Coronary artery (tissue), 2 donors: Measurements from ENCODE around the gene RNH1.

Source experiments
- DNase-seq: peaks from one replicate; pipeline ENCODE4 v3.0.0-alpha.2; 2017; ENCODE audit warnings: low spot score
- H3K27ac ChIP-seq, 2 donors: fragments of 200-600 bp; sonication (generic); one replicate each; pipeline ENCODE4 v1.5.1; 2016 to 2019
- H3K4me3 ChIP-seq: fragments of 200-600 bp; sonication (generic); 2 replicates; pipeline ENCODE4 v1.5.1; 2016; ENCODE audit warnings: mild to moderate bottlenecking, moderate library complexity
- TF ChIP-seq, protein P1 (sequence below): fragments of 200-600 bp; sonication (generic); IDR thresholded peaks from one replicate; pipeline ENCODE4 v1.5.1; 2019; ENCODE audit warnings: antibody characterized with exemption

RNH1 gene

DNA sequence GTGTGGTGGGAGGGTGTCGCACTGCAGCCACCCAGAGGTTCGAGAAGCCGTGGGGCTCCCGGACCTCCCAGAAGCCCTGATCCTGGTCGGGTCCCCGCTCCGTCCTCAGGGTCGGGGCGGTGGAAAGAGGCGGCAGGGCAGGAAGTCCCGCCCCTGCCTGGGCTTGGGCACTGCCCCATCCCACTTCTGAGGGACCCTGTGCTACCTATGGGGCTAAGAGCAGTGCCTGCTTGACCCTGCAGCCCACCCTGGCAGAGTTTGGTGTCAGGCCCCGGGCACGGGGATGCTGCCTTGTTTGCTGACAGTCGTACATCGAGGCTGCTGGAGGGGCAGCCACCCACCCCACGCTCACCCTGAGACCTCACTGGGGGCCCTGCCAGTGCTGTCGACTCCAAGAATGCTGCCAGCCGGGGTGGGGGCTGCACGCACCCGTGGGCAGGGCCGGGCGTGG lies 19.4 kb downstream of the RNH1 start:
- no peak for DNase-seq
- TF ChIP-seq, protein P1, sequence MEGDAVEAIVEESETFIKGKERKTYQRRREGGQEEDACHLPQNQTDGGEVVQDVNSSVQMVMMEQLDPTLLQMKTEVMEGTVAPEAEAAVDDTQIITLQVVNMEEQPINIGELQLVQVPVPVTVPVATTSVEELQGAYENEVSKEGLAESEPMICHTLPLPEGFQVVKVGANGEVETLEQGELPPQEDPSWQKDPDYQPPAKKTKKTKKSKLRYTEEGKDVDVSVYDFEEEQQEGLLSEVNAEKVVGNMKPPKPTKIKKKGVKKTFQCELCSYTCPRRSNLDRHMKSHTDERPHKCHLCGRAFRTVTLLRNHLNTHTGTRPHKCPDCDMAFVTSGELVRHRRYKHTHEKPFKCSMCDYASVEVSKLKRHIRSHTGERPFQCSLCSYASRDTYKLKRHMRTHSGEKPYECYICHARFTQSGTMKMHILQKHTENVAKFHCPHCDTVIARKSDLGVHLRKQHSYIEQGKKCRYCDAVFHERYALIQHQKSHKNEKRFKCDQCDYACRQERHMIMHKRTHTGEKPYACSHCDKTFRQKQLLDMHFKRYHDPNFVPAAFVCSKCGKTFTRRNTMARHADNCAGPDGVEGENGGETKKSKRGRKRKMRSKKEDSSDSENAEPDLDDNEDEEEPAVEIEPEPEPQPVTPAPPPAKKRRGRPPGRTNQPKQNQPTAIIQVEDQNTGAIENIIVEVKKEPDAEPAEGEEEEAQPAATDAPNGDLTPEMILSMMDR, result no peak
- Histone ChIP-seq H3K27ac (no peak overlapping the region), H3K4me3 (no peak overlapping the region)

DNA sequence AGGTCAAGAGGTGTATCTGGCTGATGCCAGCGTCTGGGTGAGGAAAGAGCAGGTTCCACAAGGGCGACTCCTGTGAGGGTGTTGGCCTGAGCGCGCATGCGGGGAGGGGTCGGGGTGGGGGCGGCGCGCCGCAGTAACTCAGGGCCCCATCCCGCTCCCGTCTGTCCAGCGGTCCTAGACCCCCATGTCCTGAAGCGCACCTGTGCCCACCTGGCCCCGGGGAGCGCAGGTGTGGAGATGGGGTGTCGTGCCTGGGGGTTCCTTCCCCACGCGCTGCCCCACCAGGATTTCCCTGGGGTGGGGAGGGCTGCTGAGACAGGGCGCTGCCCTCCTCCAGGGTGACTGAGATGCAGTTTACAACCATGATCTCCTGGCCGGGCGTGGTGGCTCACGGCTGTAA lies 20.9 kb downstream of the RNH1 start:
- no peak for DNase-seq
- TF ChIP-seq, protein P1, result no peak
- Histone ChIP-seq H3K27ac (no peak overlapping the region), H3K4me3 (no peak overlapping the region)

DNA sequence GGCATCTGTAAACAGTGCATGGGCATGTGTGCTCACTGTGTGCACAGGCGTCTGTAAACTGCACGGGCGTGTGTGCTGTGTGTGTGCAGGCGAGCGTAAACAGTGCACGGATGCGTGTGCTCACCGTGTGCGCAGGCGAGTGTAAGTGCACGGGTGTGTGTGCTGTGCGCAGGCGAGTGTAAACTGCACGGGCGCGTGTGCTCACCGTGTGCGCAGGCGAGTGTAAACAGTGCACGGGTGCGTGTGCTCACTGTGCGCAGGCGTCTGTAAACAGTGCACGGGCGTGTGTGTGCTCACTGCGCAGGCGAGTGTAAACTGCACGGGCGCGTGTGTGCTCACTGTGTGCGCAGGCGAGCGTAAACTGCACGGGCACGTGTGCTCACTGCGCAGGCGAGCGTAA lies 22.4 kb downstream of the RNH1 start:
- no peak overlapping the region for H3K4me3 ChIP-seq
- TF ChIP-seq, protein P1, result no peak
- no peak for DNase-seq
- H3K27ac ChIP-seq, result no peak overlapping the region

DNA sequence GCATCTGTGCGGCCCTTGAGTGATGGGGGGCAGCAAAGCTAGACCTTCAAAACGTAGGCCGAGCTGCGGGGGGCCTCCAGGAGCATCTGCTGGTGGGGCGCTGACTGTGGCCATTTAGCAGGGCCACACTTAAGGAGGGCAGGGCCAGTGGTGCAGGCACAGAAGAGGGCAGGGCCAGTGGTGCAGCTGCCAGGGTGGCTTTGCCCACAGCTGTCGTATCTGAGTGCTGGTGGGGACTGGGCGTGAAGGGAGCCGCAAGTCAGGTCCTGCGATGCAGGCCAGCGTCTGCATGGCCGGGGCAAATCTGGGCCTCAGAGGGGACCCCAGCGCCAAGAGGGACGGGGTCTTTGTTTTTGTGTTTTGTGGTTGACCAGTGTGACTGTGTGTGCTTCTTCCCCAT lies 27.7 kb downstream of the RNH1 start:
- TF ChIP-seq, protein P1, result no peak
- DNase-seq, result no peak
- no peak overlapping the region for H3K27ac ChIP-seq
- no peak overlapping the region for H3K4me3 ChIP-seq

DNA sequence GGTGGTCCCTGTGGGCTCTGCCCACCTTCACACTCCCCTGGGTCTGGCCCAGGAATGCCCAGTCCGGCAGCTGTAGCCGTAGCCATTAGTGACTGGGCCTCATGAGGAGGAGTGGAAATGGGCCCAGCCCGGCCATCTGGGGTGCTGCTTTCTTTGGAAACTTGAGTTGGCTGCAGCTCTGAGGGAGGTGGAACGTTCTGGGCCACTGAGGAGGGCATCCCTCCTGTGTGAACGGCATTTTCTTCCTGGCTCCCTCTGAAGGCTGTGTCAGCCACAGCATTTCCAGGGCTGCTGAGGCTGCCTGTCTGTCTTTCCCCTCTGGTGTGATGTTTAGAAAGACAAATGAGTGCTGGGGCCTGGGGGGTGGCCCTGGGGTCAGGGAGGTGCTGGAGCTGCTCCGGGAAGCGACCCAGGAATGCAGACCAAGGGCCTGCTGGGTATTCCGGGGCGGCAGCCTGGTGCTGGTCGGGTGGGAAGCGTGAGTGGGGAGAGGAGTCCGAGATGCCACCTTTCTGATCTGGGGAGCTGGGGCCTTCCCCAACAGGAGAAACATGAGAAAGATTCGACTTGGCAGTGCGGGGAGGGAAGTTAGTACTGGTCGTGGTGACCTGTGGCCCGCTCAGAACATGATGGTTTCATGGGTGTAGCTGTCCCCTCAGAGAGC lies 29.9 kb downstream of the RNH1 start:
- TF ChIP-seq, protein P1, result no peak
- DNase-seq, result no peak
- Histone ChIP-seq H3K4me3 (no peak overlapping the region), H3K27ac (no peak overlapping the region)

DNA sequence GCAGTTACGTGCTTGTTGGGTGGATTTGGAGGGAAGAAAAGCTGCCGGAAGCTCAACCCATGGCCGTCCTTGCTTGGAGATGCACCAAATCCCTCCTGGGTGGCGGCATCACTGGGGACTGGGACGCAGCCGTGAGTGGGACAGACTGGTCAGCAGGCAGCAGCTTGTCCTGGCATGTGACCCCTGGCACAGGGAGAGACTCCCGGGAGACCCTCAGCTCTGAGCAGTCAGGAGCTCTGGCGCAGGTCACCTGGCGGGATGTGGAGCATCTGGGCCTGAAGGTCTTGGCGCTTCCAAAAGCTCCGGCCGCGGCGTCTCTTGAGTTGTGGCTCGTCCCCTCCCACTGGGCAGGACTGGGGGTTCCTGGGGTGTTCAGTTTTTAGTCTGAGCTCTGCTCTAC lies 30.6 kb downstream of the RNH1 start:
- no peak for DNase-seq
- no peak overlapping the region for H3K27ac ChIP-seq
- H3K4me3 ChIP-seq, result no peak overlapping the region
- TF ChIP-seq, protein P1, result no peak

DNA sequence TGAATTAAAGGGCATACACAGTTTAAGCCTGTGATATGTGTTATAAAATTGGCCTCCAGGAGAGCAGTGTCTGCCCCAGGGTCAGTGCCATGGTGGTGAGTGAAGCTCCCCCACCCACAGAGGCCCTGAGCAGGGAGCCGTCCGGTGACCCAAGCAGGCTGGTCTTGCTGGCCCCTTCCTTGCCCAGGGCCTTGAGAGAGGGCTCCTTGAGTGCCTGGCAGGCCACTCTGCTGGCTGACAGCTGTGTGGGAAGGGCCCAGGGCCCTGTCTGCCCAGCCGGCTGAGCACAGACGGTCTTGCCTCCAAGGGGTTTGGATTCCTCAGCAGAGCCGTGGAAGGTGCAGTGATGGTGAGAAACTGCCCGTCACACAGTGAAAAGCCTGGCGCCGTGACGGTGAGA lies 31.1 kb downstream of the RNH1 start:
- Histone ChIP-seq H3K4me3 (no peak overlapping the region), H3K27ac (no peak overlapping the region)
- TF ChIP-seq, protein P1, result no peak
- DNase-seq, result no peak
